NT2/D1 (cell line): Measurements from ENCODE around the gene SYS1.
A peak's percentile ranks its signal among the peaks of the same experiment; 100 is the strongest.

ENCODE experiments used
- DNase-seq: peaks from one replicate; pipeline ENCODE4 v3.0.0-alpha.2; 2011; ENCODE audit warnings: low read depth, low spot score
- H3K27me3 ChIP-seq: 2 replicates; pipeline ENCODE4 v1.6.0; 2011; ENCODE audit warnings: mild to moderate bottlenecking; ENCODE audit not compliant: insufficient read length, insufficient read depth
- H3K36me3 ChIP-seq: 2 replicates; pipeline ENCODE4 v1.6.1; 2011; ENCODE audit warnings: mild to moderate bottlenecking, low read length, mixed read lengths; ENCODE audit not compliant: insufficient read depth, insufficient read length
- H3K4me1 ChIP-seq: 2 replicates; pipeline ENCODE4 v1.5.1; 2011; ENCODE audit not compliant: insufficient read depth, insufficient read length
- H3K4me3 ChIP-seq: 2 replicates; pipeline ENCODE4 v1.5.1; 2011; ENCODE audit warnings: low read depth; ENCODE audit not compliant: insufficient read length
- H3K9ac ChIP-seq: 2 replicates; pipeline ENCODE4 v1.6.0; 2011; ENCODE audit warnings: low read depth; ENCODE audit not compliant: insufficient read length
- H3K9me3 ChIP-seq: 2 replicates; pipeline ENCODE4 v1.5.1; 2011; ENCODE audit warnings: mild to moderate bottlenecking, low read length; ENCODE audit not compliant: insufficient read depth
- SUZ12 ChIP-seq: IDR thresholded peaks from 2 replicates; pipeline ENCODE4 v1.6.1; 2011; ENCODE audit not compliant: insufficient read length, insufficient read depth; ENCODE audit errors: extremely low read depth
- YY1 ChIP-seq: IDR thresholded peaks from 2 replicates; pipeline ENCODE4 v1.6.1; 2011; ENCODE audit not compliant: insufficient read length, insufficient read depth
- ZNF274 ChIP-seq: IDR thresholded peaks from 2 replicates; pipeline ENCODE4 v1.6.1; 2011; ENCODE audit warnings: mild to moderate bottlenecking, low read depth, low read length

SYS1 gene

DNA sequence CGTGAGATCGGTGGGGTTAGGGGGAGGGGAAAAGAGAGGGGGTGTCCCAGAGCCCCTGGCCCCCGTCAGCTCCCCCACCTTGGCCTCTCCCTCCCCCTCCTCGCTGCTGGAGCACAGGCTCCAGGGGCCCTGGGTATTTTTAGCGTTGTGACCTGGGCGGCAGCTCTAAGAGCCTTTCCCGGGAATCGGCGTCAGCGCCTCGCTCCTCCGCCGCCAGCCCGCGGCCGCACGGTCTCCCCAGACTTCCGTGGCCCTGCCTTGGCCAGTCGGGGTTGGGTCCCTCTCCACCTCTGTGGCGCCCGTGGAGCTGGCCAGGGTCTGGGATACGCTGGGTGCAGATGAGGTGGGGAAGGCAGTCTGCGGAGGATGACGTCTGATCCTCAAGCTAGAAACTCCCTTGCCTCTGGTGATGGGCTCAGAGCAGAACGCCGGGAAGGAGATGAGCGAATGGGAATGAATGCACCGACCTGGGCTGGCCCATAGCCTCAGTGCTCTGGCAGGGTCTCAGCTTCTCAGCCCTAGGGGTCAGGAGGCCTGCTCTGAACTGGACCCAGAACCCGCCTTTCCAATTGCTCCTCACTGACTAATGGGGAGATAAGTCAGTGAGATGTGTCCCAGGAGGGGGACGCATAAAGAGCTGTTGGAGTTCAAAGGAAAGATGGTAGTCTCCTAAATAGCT lies 44.2 kb downstream of the SYS1 start:
- DNase-seq, result no peak

GRCh38 chr20:45407783-45408645 lies 45.1 kb downstream of the SYS1 start, which contains the start of gene DBNDD2:
Gene DBNDD2, plus strand, starts transcription at chr20:45408289. Its CDS starts 179 bp downstream, at chr20:45408468.
- peak within 1 kb of the TSS; percentile 77 for H3K4me3 ChIP-seq
- TF ChIP-seq SUZ12 (no peak), ZNF274 (no peak), YY1 (no peak)
- H3K9me3 ChIP-seq, result no peaks in the 10 kb centered on the region
- H3K36me3 ChIP-seq, result peaks cover 11% of the 10 kb centered on the region
- no peak for DNase-seq
- H3K4me1 ChIP-seq, result peaks cover 4% of the 10 kb centered on the region
- peak within 1 kb of the TSS; percentile 72 for H3K9ac ChIP-seq
- H3K27me3 ChIP-seq, result peaks cover 60% of the 10 kb centered on the region

More for the DNA sequence above, 44.2 kb downstream of the SYS1 start:
- H3K9ac ChIP-seq, result peak overlapping the region; percentile 72
- peak overlapping the region; percentile 77 for H3K4me3 ChIP-seq
- H3K27me3 ChIP-seq, result peaks cover 65% of the 10 kb centered on the region
- TF ChIP-seq ZNF274 (no peak), SUZ12 (no peak), YY1 (no peak)
- H3K36me3 ChIP-seq, result peaks cover 11% of the 10 kb centered on the region
- H3K4me1 ChIP-seq, result peaks cover 4% of the 10 kb centered on the region
- H3K9me3 ChIP-seq, result peaks cover 7% of the 10 kb centered on the region; the same call in 1 of the 2 replicates

DNA sequence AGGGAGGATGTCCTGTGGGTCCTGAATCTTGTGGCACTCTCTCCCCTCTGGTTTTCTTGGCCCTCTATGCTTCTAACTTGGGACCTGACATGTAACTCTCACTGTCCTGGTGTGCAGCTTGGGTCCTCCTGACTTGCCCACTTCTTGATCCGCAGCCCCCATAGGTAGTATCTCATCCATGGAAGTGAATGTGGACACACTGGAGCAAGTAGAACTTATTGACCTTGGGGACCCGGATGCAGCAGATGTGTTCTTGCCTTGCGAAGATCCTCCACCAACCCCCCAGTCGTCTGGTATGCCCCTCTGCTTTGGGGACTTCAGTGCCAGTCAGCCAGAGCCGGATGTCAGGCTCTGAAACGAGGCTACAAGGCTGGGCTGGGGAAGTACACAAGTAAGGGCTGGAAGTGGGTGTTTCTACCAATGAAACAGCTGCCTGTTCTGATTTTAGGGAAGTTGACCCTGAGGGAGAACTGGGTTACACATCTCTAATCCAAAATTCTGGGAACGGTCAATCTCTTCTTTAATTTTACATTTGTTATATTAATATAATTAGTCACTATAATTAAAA lies 45.8 kb downstream of the SYS1 start:
- H3K36me3 ChIP-seq, result peaks cover 11% of the 10 kb centered on the region
- H3K4me3 ChIP-seq, result no peak overlapping the region
- no peak for TF ChIP-seq YY1
- TF ChIP-seq ZNF274, result no peak
- TF ChIP-seq SUZ12, result no peak
- no peak for DNase-seq
- H3K9ac ChIP-seq, result no peak overlapping the region
- no peaks in the 10 kb centered on the region for H3K9me3 ChIP-seq
- peaks cover 53% of the 10 kb centered on the region for H3K27me3 ChIP-seq
- peaks cover 4% of the 10 kb centered on the region for H3K4me1 ChIP-seq

- peaks cover 46% of the 10 kb centered on the region for H3K27me3 ChIP-seq
- H3K9me3 ChIP-seq, result no peaks in the 10 kb centered on the region
- TF ChIP-seq YY1 (no peak), SUZ12 (no peak), ZNF274 (no peak)
- no peak overlapping the region for H3K4me3 ChIP-seq
- no peak overlapping the region for H3K9ac ChIP-seq
- DNase-seq, result no peak
- peaks cover 11% of the 10 kb centered on the region for H3K36me3 ChIP-seq
- H3K4me1 ChIP-seq, result peaks cover 4% of the 10 kb centered on the region
These were observed 46.7 kb downstream of the SYS1 start for GRCh38 chr20:45409521-45410272.

DNA sequence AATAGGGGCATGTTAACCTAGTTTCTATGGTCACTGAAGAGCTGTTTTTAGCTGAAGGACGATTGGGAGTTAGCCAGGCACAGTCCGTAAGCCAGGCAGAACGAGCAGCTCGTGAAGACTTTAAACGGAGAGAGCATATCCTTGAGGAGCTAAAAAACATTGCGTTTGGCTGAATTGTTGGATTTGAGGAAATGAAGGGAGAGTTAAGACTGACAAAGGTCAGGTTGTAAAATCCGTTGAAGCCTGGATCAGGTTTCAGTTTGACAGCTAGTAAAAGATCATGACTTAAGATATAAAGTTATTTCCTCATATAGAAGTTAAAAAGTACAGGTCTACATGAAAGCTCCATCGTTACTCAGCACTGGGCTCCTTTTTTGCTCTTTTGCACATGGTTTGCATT lies 47.9 kb downstream of the SYS1 start:
- Histone ChIP-seq H3K9ac (no peak overlapping the region), H3K27me3 (peaks cover 35% of the 10 kb centered on the region), H3K4me3 (no peak overlapping the region), H3K4me1 (no peaks in the 10 kb centered on the region), H3K9me3 (no peaks in the 10 kb centered on the region), H3K36me3 (peaks cover 11% of the 10 kb centered on the region)
- TF ChIP-seq ZNF274, result no peak
- DNase-seq, result no peak

DNA sequence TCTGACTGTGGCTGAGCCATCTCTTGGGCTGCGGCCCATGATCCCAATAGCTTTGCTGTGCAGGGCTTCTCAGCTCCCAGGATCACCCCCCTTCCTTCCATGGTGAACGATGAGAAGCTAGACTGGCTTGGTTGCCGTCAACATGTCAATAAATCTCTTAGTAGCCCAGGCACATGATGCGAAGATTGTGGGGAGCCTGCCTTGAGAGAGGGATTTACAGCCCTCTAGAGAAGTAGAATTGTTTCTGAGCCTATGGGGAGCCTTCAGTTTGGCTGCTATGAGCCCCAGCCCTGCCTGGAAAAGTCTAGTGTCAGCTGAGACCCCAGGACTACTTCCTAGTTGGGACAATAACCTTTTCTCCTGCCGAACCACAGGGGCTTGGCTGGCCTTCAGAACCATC lies 49.7 kb downstream of the SYS1 start:
- Histone ChIP-seq H3K4me1 (no peaks in the 10 kb centered on the region), H3K27me3 (peaks cover 18% of the 10 kb centered on the region), H3K9ac (no peak overlapping the region), H3K36me3 (peaks cover 11% of the 10 kb centered on the region), H3K9me3 (no peaks in the 10 kb centered on the region), H3K4me3 (no peak overlapping the region)
- DNase-seq, result no peak
- no peak for TF ChIP-seq ZNF274
- no peak for TF ChIP-seq SUZ12
- no peak for TF ChIP-seq YY1

DNA sequence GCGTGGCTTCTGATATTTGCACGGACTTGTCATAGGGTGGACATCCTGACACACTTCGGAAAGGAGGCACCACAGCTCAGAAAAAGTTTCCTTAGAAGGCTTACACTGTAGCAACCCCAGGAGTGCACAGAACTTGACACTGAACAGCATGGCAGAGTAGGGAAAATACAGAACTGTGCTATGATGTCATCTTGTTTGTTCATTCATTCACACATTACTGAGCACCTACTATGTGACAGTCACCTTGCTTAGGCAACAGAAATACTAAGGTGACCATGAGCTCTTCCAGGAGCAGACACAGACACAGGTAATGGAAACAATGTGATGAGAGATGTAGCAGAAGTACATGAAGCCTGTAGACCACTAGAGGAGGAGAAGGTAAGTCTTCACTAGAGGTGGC lies 50.5 kb downstream of the SYS1 start:
- H3K4me1 ChIP-seq, result no peaks in the 10 kb centered on the region
- no peaks in the 10 kb centered on the region for H3K9me3 ChIP-seq
- TF ChIP-seq YY1, result no peak
- no peak for TF ChIP-seq ZNF274
- TF ChIP-seq SUZ12, result no peak
- H3K36me3 ChIP-seq, result peaks cover 15% of the 10 kb centered on the region
- DNase-seq, result no peak
- no peak overlapping the region for H3K4me3 ChIP-seq
- H3K27me3 ChIP-seq, result peaks cover 9% of the 10 kb centered on the region
- H3K9ac ChIP-seq, result no peak overlapping the region
